DOHH2 (cell line): Measurements from ENCODE around the gene CCDC177.

ENCODE experiments used
- H3F3A ChIP-seq: fragments of 200-600 bp; sonication (generic), shearing (Covaris generic); 2 replicates; pipeline ENCODE4 v1.6.0; 2016; ENCODE audit warnings: antibody characterized with exemption, mild to moderate bottlenecking; ENCODE audit not compliant: control insufficient read depth, insufficient read depth
- H3K27ac ChIP-seq: fragments of 200-600 bp; sonication (generic); 2 replicates; pipeline ENCODE4 v1.5.1; 2014; ENCODE audit warnings: low read depth, mild to moderate bottlenecking, low read length, moderate library complexity
- H3K27me3 ChIP-seq: fragments of 200-600 bp; sonication (generic); 2 replicates; pipeline ENCODE4 v1.6.1; 2014; ENCODE audit warnings: mild to moderate bottlenecking, low read length, mixed read lengths; ENCODE audit not compliant: control insufficient read depth
- H3K36me3 ChIP-seq: fragments of 200-600 bp; sonication (generic); 2 replicates; pipeline ENCODE4 v1.6.1; 2014; ENCODE audit warnings: mild to moderate bottlenecking, low read length, moderate library complexity, mixed read lengths; ENCODE audit not compliant: control insufficient read depth
- H3K4me1 ChIP-seq: fragments of 200-600 bp; sonication (generic); 2 replicates; pipeline ENCODE4 v1.6.1; 2014; ENCODE audit warnings: mild to moderate bottlenecking, low read length, mixed read lengths; ENCODE audit not compliant: control insufficient read depth
- H3K4me2 ChIP-seq: fragments of 200-600 bp; sonication (generic); 2 replicates; pipeline ENCODE4 v1.6.0; 2014; ENCODE audit warnings: mild to moderate bottlenecking, low read length, moderate library complexity
- H3K4me3 ChIP-seq: fragments of 200-600 bp; sonication (generic); 2 replicates; pipeline ENCODE4 v1.5.1; 2014; ENCODE audit warnings: mild to moderate bottlenecking, low read length, mixed read lengths
- H3K79me2 ChIP-seq: fragments of 200-600 bp; sonication (generic); 2 replicates; pipeline ENCODE4 v1.6.1; 2014; ENCODE audit warnings: mild to moderate bottlenecking, low read length, mixed read lengths; ENCODE audit not compliant: control insufficient read depth
- H3K9me2 ChIP-seq: fragments of 200-600 bp; sonication (generic); replicated peaks from 2 replicates; pipeline ENCODE4 v1.6.1; 2014; ENCODE audit warnings: mild to moderate bottlenecking, low read length, mixed read lengths; ENCODE audit not compliant: control insufficient read depth
- H3K9me3 ChIP-seq: fragments of 200-600 bp; sonication (generic); 2 replicates; pipeline ENCODE4 v1.6.1; 2014; ENCODE audit warnings: antibody characterized with exemption, low read length, mixed read lengths; ENCODE audit not compliant: control insufficient read depth, insufficient read depth
- H4K20me1 ChIP-seq: fragments of 200-600 bp; sonication (generic); 2 replicates; pipeline ENCODE4 v1.6.0; 2014; ENCODE audit warnings: low read depth, mild to moderate bottlenecking, antibody characterized with exemption, low read length, moderate library complexity; ENCODE audit not compliant: control insufficient read depth, insufficient read depth
- CTCF ChIP-seq: fragments of 200-600 bp; sonication (generic); IDR thresholded peaks from one replicate; pipeline ENCODE4 v1.5.1; 2014; ENCODE audit warnings: antibody characterized with exemption, mild to moderate bottlenecking, low read depth, low read length; ENCODE audit not compliant: poor library complexity, severe bottlenecking
- EZH2phosphoT487 ChIP-seq: fragments of 200-600 bp; sonication (generic); IDR thresholded peaks from 2 replicates; pipeline ENCODE4 v1.6.1; 2017; ENCODE audit warnings: borderline replicate concordance, mild to moderate bottlenecking, antibody characterized with exemption, low read length, moderate library complexity, mixed read lengths

CCDC177 gene

GRCh38 chr14:69527635-69528034, 47.0 kb downstream of the CCDC177 start:
- Histone ChIP-seq H3K9me2 (no peaks in the 10 kb centered on the region), H3K27ac (no peak overlapping the region), H3K79me2 (no peaks in the 10 kb centered on the region), H3K4me2 (no peak overlapping the region), H3K27me3 (0 out of 2 replicates have a peak, but pooled peaks cover 2% of the 10 kb centered on the region), H4K20me1 (no peaks in the 10 kb centered on the region), H3K4me3 (no peak overlapping the region), H3K4me1 (no peaks in the 10 kb centered on the region), H3K36me3 (no peaks in the 10 kb centered on the region), H3K9me3 (no peaks in the 10 kb centered on the region), H3F3A (no peaks in the 10 kb centered on the region)
- TF ChIP-seq CTCF (no peak), EZH2phosphoT487 (no peak)

- Histone ChIP-seq H3K4me3 (no peak overlapping the region), H3K27ac (no peak overlapping the region), H3F3A (no peaks in the 10 kb centered on the region), H3K27me3 (no peaks in the 10 kb centered on the region), H4K20me1 (no peaks in the 10 kb centered on the region), H3K9me2 (no peaks in the 10 kb centered on the region), H3K79me2 (no peaks in the 10 kb centered on the region), H3K4me2 (no peak overlapping the region), H3K36me3 (no peaks in the 10 kb centered on the region), H3K9me3 (no peaks in the 10 kb centered on the region), H3K4me1 (no peaks in the 10 kb centered on the region)
- TF ChIP-seq CTCF = no peak
- no peak for TF ChIP-seq EZH2phosphoT487
Observed at GRCh38 chr14:69525896-69526295, 48.8 kb downstream of the CCDC177 start.

GRCh38 chr14:69522026-69522425, 52.6 kb downstream of the CCDC177 start:
- TF ChIP-seq CTCF (no peak), EZH2phosphoT487 (no peak)
- no peak overlapping the region for H3K4me2 ChIP-seq
- peaks cover 2% of the 10 kb centered on the region; the same call in 1 of the 2 replicates for H3K27me3 ChIP-seq

More at GRCh38 chr14:69522026-69522425, 52.6 kb downstream of the CCDC177 start:
- Histone ChIP-seq H3K36me3 (no peaks in the 10 kb centered on the region), H3K4me3 (no peak overlapping the region), H3K9me2 (no peaks in the 10 kb centered on the region), H3K79me2 (no peaks in the 10 kb centered on the region), H3K27ac (no peak overlapping the region), H3K9me3 (no peaks in the 10 kb centered on the region), H3K4me1 (no peaks in the 10 kb centered on the region), H3F3A (no peaks in the 10 kb centered on the region), H4K20me1 (no peaks in the 10 kb centered on the region)
